ENCODE measurements around the gene DOCK3.

The DOCK3 gene

DNA sequence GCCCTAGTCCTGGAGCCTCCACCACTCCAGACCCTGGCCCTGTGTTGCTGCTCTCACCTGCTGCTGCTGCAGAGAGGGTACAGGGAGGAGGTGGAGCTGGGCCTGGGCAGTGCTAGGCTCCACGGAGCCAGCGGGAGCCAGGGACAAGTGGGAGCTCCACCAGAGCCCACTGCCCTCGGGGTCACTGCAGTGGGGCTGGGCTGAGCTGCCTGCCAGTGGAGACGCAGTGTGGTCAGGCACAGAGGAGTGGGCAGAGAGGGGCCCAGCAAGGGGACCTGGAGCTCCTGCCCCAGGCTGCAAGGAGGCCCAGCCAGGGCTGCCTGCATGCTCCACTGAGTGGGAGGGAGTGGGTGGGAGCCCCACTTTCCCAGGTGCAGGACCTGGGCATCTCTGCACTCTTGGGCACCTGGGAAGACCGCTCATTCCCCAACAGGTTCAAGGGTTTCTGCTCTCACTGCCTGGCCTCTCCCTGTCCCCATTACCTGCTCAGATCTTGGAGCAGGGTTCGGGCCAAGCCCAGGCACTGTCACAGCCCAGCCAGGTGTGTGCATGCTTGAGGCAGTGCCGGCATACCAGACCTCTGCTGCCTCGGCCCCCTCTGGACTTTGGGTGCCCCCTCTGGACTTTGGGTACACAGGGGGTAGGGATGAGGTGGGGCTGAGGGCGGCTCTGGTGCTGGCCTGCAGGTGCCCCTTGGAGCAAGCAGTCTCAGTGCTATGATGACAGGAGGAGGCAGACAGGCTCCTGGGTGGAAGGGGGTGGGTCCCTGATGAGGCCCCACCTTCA, 308.0 kb downstream of the DOCK3 start:
- WGBS, result 88% methylated on average over 9 of the region's 9 CpGs
- no peak overlapping the region for H3K4me3 ChIP-seq (ENCODE audit: low read length)
- no peaks in the 10 kb centered on the region for H3K9me3 ChIP-seq (ENCODE audit: insufficient read depth, low read depth, low read length)
- H3K27me3 ChIP-seq (ENCODE audit: insufficient read depth, low read length), result no peaks in the 10 kb centered on the region
- no peaks in the 10 kb centered on the region for H3K36me3 ChIP-seq (ENCODE audit: insufficient read depth, low read length)
- H3K4me1 ChIP-seq (ENCODE audit: insufficient read depth, low read length), result no peaks in the 10 kb centered on the region
- no peak overlapping the region for H3K27ac ChIP-seq (ENCODE audit: low read depth, low read length)
- no peak overlapping the region for H3K9ac ChIP-seq (ENCODE audit: low read depth, low read length)

DNA sequence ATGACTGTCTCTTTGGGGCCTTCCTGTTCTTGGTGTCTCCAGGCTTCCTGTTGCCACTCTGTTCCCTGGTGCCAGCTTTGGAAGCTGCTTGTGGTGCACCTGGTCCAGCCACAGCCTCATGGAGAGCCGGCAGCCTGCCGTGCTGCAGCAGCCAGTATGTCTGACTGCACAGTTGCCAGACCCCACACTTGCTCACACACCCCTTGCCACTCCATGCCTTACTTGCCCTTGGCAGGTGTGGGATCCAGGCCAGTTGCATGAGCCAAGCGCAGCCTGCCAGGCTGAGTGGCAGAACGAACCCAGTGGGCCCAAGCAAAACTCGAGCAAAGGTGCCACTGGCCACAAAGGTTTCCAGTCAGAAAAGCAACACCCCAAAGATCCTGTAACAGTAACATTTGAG, 309.2 kb downstream of the DOCK3 start:
- Histone ChIP-seq H3K27me3 (ENCODE audit: insufficient read depth, low read length) (no peaks in the 10 kb centered on the region), H3K4me1 (ENCODE audit: insufficient read depth, low read length) (no peaks in the 10 kb centered on the region)
- WGBS, result 97% methylated on average over 5 of the region's 5 CpGs

DNA sequence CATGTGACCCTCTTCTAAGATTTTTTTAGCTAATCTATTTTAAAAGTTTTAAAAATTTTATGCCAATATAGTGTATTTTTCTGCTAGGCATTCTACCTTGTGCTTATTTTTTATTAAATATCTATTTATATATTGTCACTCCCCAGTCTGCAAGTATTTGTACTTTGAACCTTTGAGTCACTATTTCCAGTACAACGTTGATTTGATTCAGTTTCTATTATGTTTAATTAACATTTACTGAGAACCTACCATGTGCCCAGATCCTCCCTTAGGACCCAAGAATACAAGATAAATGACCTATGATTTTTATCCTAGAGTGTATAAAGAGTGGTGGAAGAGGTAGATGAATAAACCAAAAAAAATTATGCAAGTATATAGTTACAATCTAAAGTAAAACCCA, 311.2 kb downstream of the DOCK3 start:
- no peak overlapping the region for H3K4me3 ChIP-seq (ENCODE audit: low read length)
- no peak overlapping the region for H3K9ac ChIP-seq (ENCODE audit: low read depth, low read length)
- H3K4me1 ChIP-seq (ENCODE audit: insufficient read depth, low read length), result no peaks in the 10 kb centered on the region
- H3K27me3 ChIP-seq (ENCODE audit: insufficient read depth, low read length), result no peaks in the 10 kb centered on the region
- no peaks in the 10 kb centered on the region for H3K9me3 ChIP-seq (ENCODE audit: insufficient read depth, low read depth, low read length)
- no peaks in the 10 kb centered on the region for H3K36me3 ChIP-seq (ENCODE audit: insufficient read depth, low read length)
- 100% methylated on average over 1 of the region's 1 CpG for WGBS
- H3K27ac ChIP-seq (ENCODE audit: low read depth, low read length), result no peak overlapping the region

More for the DNA sequence above, 309.2 kb downstream of the DOCK3 start:
- no peak overlapping the region for H3K9ac ChIP-seq (ENCODE audit: low read depth, low read length)
- no peak overlapping the region for H3K4me3 ChIP-seq (ENCODE audit: low read length)
- H3K27ac ChIP-seq (ENCODE audit: low read depth, low read length), result no peak overlapping the region
- no peaks in the 10 kb centered on the region for H3K9me3 ChIP-seq (ENCODE audit: insufficient read depth, low read depth, low read length)
- no peaks in the 10 kb centered on the region for H3K36me3 ChIP-seq (ENCODE audit: insufficient read depth, low read length)

DNA sequence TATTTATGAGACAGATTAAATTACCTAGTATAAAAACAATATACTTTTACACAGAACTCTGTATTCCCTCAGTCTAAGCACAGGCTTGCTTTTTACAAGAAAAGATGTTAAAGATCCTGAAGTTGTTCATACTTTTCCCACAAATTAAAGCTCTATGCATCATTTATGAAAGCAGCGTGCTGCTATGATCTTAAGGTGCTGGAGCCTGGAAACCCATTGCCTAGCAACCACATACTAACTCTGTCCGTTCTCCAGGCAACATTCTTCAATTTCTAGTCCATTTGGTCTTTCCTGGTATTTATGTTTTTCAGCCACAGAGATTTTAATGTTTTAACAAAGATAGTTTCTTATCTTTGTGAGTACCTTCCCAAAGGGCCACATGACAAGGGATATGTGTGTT, 312.0 kb downstream of the DOCK3 start:
- no peaks in the 10 kb centered on the region for H3K27me3 ChIP-seq (ENCODE audit: insufficient read depth, low read length)
- no peaks in the 10 kb centered on the region for H3K4me1 ChIP-seq (ENCODE audit: insufficient read depth, low read length)
- H3K27ac ChIP-seq (ENCODE audit: low read depth, low read length), result no peak overlapping the region
- 100% methylated on average over 2 of the region's 2 CpGs for WGBS
- peaks cover 2% of the 10 kb centered on the region; the same call in 1 of the 2 replicates for H3K9me3 ChIP-seq (ENCODE audit: insufficient read depth, low read depth, low read length)
- no peaks in the 10 kb centered on the region for H3K36me3 ChIP-seq (ENCODE audit: insufficient read depth, low read length)
- H3K9ac ChIP-seq (ENCODE audit: low read depth, low read length), result no peak overlapping the region
- no peak overlapping the region for H3K4me3 ChIP-seq (ENCODE audit: low read length)

DNA sequence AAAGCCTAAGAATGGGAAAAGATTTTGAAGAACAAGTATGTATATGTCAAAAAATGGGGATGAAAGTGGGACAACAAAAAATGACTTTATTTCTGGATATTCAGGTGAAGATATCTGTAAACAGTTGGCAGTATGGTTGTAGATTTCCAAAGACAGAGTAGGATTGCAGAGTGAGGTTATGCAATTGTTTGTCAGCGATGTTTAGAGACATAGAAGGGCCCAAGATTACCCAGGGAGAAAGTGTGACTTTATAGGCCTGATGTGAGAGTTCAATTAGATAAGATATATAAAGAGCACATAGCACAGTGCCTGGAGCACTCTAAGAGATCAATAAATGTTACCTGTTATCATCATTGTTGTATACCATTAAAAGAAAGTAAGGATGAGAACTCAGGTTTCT, 319.8 kb downstream of the DOCK3 start:
- Histone ChIP-seq H3K36me3 (ENCODE audit: insufficient read depth, low read length) (no peaks in the 10 kb centered on the region), H3K4me3 (ENCODE audit: low read length) (no peak overlapping the region), H3K9me3 (ENCODE audit: insufficient read depth, low read depth, low read length) (peaks cover 6% of the 10 kb centered on the region; the same call in 1 of the 2 replicates), H3K4me1 (ENCODE audit: insufficient read depth, low read length) (no peaks in the 10 kb centered on the region), H3K9ac (ENCODE audit: low read depth, low read length) (no peak overlapping the region), H3K27ac (ENCODE audit: low read depth, low read length) (no peak overlapping the region), H3K27me3 (ENCODE audit: insufficient read depth, low read length) (no peaks in the 10 kb centered on the region)
- WGBS, result 47% methylated on average over 1 of the region's 1 CpG

DNA sequence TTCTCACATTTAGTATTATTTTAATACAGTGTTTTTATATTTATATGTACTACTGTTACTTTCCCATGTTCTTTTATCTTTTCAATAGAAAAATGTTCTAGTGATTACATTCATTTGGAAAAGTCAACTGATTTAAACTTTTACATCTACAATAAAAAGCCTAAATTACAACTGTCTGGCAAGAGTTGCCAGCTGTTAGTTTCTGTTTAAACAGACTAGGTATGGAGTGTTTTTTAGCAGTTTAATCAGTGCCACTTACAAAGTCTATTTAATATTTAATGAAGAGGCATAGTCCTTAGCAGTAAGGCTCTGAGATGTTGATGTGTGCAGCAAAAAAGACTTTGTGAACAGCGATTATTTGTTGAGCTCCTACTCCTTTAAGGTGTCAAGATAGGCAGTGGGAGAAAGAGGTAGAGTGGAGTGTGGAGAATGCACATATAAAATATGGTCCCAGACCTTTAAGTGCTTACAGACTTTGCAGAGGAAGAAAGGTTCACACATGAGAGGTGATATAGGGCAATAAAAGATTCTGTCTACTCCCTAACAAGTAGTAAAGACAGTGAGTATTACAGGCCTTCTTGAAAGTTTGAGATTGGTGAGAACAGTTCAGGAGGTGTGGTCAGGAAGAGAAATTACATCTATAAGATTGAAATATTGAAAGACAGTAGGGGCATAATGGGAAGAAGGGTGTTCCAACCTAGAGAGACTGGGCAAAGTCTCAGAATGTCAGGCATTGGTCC, 320.5 kb downstream of the DOCK3 start:
- no peak overlapping the region for H3K4me3 ChIP-seq (ENCODE audit: low read length)
- no peak overlapping the region for H3K27ac ChIP-seq (ENCODE audit: low read depth, low read length)
- 95% methylated on average over 1 of the region's 1 CpG for WGBS
- H3K4me1 ChIP-seq (ENCODE audit: insufficient read depth, low read length), result no peaks in the 10 kb centered on the region
- H3K27me3 ChIP-seq (ENCODE audit: insufficient read depth, low read length), result no peaks in the 10 kb centered on the region
- no peaks in the 10 kb centered on the region for H3K36me3 ChIP-seq (ENCODE audit: insufficient read depth, low read length)
- peaks cover 6% of the 10 kb centered on the region; the same call in 1 of the 2 replicates for H3K9me3 ChIP-seq (ENCODE audit: insufficient read depth, low read depth, low read length)
- H3K9ac ChIP-seq (ENCODE audit: low read depth, low read length), result no peak overlapping the region

DNA sequence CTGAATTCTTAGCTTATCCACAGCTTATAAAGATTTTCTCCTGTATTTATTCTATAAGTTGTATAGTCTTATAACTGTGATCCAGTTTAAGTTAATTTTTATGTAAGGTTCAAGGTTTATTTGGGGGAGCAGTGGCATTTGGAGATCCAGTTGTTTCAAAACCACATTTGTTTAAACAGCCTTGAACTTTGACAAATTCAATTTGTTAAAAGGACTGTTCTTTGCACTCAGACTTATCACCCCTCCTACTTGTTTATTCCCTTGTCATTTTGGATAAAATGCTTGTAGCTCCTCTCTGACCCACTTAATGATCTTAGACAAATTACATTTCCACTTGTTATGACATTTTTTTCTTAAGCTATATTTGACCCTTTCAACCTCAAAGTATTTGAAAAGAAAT, 327.8 kb downstream of the DOCK3 start:
- Histone ChIP-seq H3K9me3 (ENCODE audit: insufficient read depth, low read depth, low read length) (peaks cover 4% of the 10 kb centered on the region; the same call in 1 of the 2 replicates), H3K4me1 (ENCODE audit: insufficient read depth, low read length) (no peaks in the 10 kb centered on the region), H3K27me3 (ENCODE audit: insufficient read depth, low read length) (no peaks in the 10 kb centered on the region), H3K4me3 (ENCODE audit: low read length) (no peak overlapping the region), H3K27ac (ENCODE audit: low read depth, low read length) (no peak overlapping the region), H3K9ac (ENCODE audit: low read depth, low read length) (no peak overlapping the region), H3K36me3 (ENCODE audit: insufficient read depth, low read length) (no peaks in the 10 kb centered on the region)

DNA sequence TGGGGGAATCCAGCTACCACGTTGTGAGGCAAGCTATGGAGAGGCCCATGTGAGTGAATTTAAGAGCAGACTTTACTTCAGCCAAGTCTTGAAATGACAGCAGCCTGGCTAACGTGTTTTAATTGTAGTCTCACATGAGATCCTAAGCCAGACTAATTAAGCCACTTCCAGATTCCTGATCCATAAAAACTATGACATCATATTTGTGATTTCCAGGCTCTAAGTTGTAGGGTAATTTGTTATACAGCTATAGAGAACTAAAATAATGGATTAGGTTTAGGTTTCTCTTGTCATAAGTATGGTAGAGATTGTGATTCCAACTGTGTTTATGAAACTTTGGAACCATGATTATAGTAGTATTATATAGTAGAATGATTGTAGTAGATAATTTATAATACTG, 329.5 kb downstream of the DOCK3 start:
- Histone ChIP-seq H3K4me3 (ENCODE audit: low read length) (no peak overlapping the region), H3K27ac (ENCODE audit: low read depth, low read length) (no peak overlapping the region), H3K27me3 (ENCODE audit: insufficient read depth, low read length) (no peaks in the 10 kb centered on the region), H3K36me3 (ENCODE audit: insufficient read depth, low read length) (no peaks in the 10 kb centered on the region), H3K4me1 (ENCODE audit: insufficient read depth, low read length) (no peaks in the 10 kb centered on the region), H3K9ac (ENCODE audit: low read depth, low read length) (no peak overlapping the region), H3K9me3 (ENCODE audit: insufficient read depth, low read depth, low read length) (peaks cover 4% of the 10 kb centered on the region; the same call in 1 of the 2 replicates)
- 85% methylated on average over 2 of the region's 2 CpGs for WGBS

DNA sequence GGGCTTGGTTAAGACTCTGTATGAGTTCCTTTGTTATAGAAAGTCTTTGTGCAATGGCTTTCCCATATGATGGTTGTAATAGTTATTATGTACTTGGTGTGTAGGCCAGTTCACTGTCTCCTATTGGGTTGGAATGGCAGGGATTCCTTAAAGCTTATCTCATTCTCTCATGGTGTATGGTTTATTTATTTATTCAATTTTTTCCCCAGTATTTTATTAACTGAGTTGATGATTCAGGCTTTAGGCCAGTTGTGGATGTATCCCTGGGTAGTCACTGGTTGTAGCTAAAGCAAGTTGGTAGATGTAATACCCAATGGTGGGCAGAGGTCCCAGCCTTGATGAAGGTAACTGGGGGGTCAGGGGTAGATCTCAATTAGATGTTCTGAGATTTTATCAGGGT, 349.4 kb downstream of the DOCK3 start:
- no peaks in the 10 kb centered on the region for H3K36me3 ChIP-seq (ENCODE audit: insufficient read depth, low read length)
- no peak overlapping the region for H3K4me3 ChIP-seq (ENCODE audit: low read length)
- H3K4me1 ChIP-seq (ENCODE audit: insufficient read depth, low read length), result 0 out of 2 replicates have a peak, but pooled peaks cover 9% of the 10 kb centered on the region
- no peak overlapping the region for H3K27ac ChIP-seq (ENCODE audit: low read depth, low read length)
- no peak overlapping the region for H3K9ac ChIP-seq (ENCODE audit: low read depth, low read length)
- H3K9me3 ChIP-seq (ENCODE audit: insufficient read depth, low read depth, low read length), result no peaks in the 10 kb centered on the region
- H3K27me3 ChIP-seq (ENCODE audit: insufficient read depth, low read length), result no peaks in the 10 kb centered on the region

DNA sequence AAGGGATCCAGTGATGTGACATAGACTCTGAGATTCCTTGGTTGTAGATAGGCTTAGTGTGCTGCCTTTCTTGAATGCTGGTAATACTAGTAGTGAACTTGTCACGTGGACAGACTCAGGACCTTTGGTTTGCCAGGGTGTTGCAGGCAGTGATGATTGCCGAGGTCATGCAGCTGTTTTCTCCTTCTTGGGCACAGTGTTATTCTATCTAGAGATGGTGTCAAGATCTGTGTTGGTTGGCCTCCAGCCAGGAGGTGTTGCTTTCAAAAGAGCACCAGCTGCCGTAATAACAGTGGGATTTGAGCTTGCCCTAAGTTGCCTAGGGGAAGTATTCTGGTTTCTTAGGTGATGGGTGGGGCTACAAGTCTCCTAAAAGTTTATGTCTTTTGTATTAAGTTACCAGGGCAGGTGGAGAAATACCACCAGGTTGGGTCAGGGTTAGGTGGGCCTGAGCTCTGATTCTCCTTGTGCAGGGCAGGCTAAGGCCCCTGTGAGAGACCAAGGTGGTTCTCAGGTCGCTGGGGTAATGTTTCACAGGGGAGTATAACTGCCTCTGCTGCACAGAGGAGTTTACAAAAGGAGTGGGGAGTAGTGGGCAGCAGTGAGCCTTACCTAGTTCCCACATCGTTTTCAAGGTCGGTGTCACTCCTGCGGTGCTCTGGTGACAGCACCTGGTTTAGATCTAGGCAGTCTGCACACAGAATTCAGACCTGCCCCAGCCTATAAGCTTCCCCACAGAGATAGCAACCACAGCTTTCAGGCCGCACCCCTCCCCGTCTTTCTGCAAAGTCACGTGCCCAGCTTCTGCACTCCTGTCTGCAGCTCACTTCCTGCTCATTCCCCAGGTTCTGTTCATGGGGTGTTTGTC, 350.3 kb downstream of the DOCK3 start:
- Histone ChIP-seq H3K27me3 (ENCODE audit: insufficient read depth, low read length) (no peaks in the 10 kb centered on the region), H3K36me3 (ENCODE audit: insufficient read depth, low read length) (no peaks in the 10 kb centered on the region), H3K9me3 (ENCODE audit: insufficient read depth, low read depth, low read length) (no peaks in the 10 kb centered on the region; the same call in 1 of the 2 replicates), H3K4me3 (ENCODE audit: low read length) (no peak overlapping the region), H3K9ac (ENCODE audit: low read depth, low read length) (no peak overlapping the region), H3K4me1 (ENCODE audit: insufficient read depth, low read length) (0 out of 2 replicates have a peak, but pooled peaks cover 9% of the 10 kb centered on the region), H3K27ac (ENCODE audit: low read depth, low read length) (no peak overlapping the region)
- WGBS, result 73% methylated on average over 10 of the region's 10 CpGs

DNA sequence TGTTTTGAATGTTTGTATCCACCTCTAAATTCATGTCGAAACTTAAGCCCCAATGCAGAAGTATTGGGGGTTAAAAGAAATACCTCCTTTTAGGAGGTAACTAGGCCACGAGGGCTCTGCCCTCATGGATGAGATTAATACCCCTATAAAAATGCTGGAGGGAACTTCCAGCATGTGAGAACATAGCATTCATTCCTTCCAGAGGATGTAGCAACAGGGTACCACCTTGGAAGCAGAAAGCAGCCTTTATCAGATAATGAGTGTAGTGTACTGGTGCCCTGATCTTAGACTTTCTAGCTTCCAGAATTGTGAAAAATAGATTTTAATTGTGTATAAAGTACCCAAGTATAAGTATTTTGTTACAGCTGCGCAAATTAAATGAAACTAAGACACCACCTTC, 356.9 kb downstream of the DOCK3 start:
- no peak overlapping the region for H3K27ac ChIP-seq (ENCODE audit: low read depth, low read length)
- H3K4me3 ChIP-seq (ENCODE audit: low read length), result no peak overlapping the region
- H3K27me3 ChIP-seq (ENCODE audit: insufficient read depth, low read length), result no peaks in the 10 kb centered on the region
- H3K4me1 ChIP-seq (ENCODE audit: insufficient read depth, low read length), result 0 out of 2 replicates have a peak, but pooled peaks cover 8% of the 10 kb centered on the region
- H3K36me3 ChIP-seq (ENCODE audit: insufficient read depth, low read length), result no peaks in the 10 kb centered on the region
- peaks cover 8% of the 10 kb centered on the region; the same call in 1 of the 2 replicates for H3K9me3 ChIP-seq (ENCODE audit: insufficient read depth, low read depth, low read length)
- no peak overlapping the region for H3K9ac ChIP-seq (ENCODE audit: low read depth, low read length)
- 86% methylated on average over 2 of the region's 3 CpGs for WGBS

All from HUES64 (cell line).